C4-2B (cell line): ENCODE results near the gene NATD1.

Experiments used
- H3K27ac ChIP-seq: fragments of 450-650 bp; 2 replicates; pipeline ENCODE4 v1.5.1; 2017
- CTCF ChIP-seq: fragments of 450-650 bp; conservative IDR thresholded peaks from 2 replicates; pipeline ENCODE4 v1.5.1; 2017; ENCODE audit warnings: mild to moderate bottlenecking
- ZFX ChIP-seq: fragments of 450-650 bp; IDR thresholded peaks from 2 replicates; pipeline ENCODE4 v1.6.1; 2017

NATD1 gene

GRCh38 chr17:21215935-21216334, 37.3 kb downstream of the NATD1 start:
- H3K27ac ChIP-seq, result no peak overlapping the region
- TF ChIP-seq CTCF, result no peak
- no peak for TF ChIP-seq ZFX

GRCh38 chr17:21214777-21215541, 38.3 kb downstream of the NATD1 start:
- H3K27ac ChIP-seq, result peak overlapping the region; percentile 100
- no peak for TF ChIP-seq CTCF
- peak; percentile 67; the same call in 1 of the 2 replicates for TF ChIP-seq ZFX

GRCh38 chr17:21214015-21214776, 39.0 kb downstream of the NATD1 start, which contains the start of gene TMEM11:
TSS of gene TMEM11 (minus strand) at chr17:21214161. CDS start at chr17:21214152, 9 bp downstream.
- TF ChIP-seq CTCF, result no peak
- TF ChIP-seq ZFX, result peak; percentile 63
- H3K27ac ChIP-seq, result peak within 1 kb of the TSS; percentile 100

GRCh38 chr17:21213638-21214014, 39.6 kb downstream of the NATD1 start:
- H3K27ac ChIP-seq, result peak overlapping the region; percentile 100
- TF ChIP-seq CTCF (no peak), ZFX (peak; percentile 94)

GRCh38 chr17:21212826-21213637, 40.2 kb downstream of the NATD1 start:
- TF ChIP-seq ZFX, result no peak
- TF ChIP-seq CTCF, result no peak
- peak overlapping the region; percentile 100 for H3K27ac ChIP-seq

GRCh38 chr17:21211825-21212479, 41.3 kb downstream of the NATD1 start:
- TF ChIP-seq CTCF (no peak), ZFX (no peak)
- no peak overlapping the region for H3K27ac ChIP-seq
